AG04450 (cell line): ENCODE results near the gene KATNA1. TPM values are rescaled to one million over a fixed set of nuclear protein-coding genes. Genes with fewer than 3 reads are reported as not detected.
"Not testable (repeated sequence)": the region's sequence is repeated elsewhere in the genome, so short reads cannot be mapped to it uniquely, and the experiment has no call there.

Experiments
- CTCF ChIA-PET: fragments of 300-600, 350-600 bp; formaldehyde crosslinking; extraction: SDS; loops from one replicate; lab custom pipeline; 2022; ENCODE audit warnings: antibody characterized with exemption, inconsistent platforms; lab: Charles Lee
- POLR2A ChIA-PET: fragments of 350-600 bp; formaldehyde crosslinking; extraction: SDS; loops from one replicate; lab custom pipeline; 2021; ENCODE audit warnings: antibody characterized with exemption, inconsistent platforms; lab: Yijun Ruan, JAX
- DNase-seq: peaks from one replicate; pipeline ENCODE4 v3.0.0-alpha.2; 2011; ENCODE audit warnings: low read depth, low spot score
- H3K27ac ChIP-seq: one replicate; pipeline ENCODE4 v1.5.1; 2012; ENCODE audit warnings: low read depth, low read length, control low read depth
- H3K27me3 ChIP-seq: one replicate; pipeline ENCODE4 v1.6.0; 2012; ENCODE audit warnings: low read length; ENCODE audit not compliant: control insufficient read depth, insufficient read depth
- H3K4me3 ChIP-seq: 2 replicates; pipeline ENCODE4 v1.5.1; 2011; ENCODE audit warnings: mild to moderate bottlenecking, low read depth, low read length, control low read depth
- H3K9me3 ChIP-seq: 2 replicates; pipeline ENCODE4 v1.5.1; 2012; ENCODE audit warnings: low read length; ENCODE audit not compliant: control insufficient read depth, insufficient read depth
- CTCF ChIP-seq: IDR thresholded peaks from 2 replicates; pipeline ENCODE4 v1.5.1; 2011; ENCODE audit warnings: low read depth, low read length, control low read depth, inconsistent platforms
- polyA plus RNA-seq: library from polyadenylated mRNA; depleted of rRNA; stranded (reverse); fragments of >200 nt; gene quantifications from 2 replicates; pipeline ENCODE4 v1.2.3, GENCODE V29; 2011

Gene KATNA1
- polyA plus RNA-seq, 1 experiment = 37.4 TPM

GRCh38 chr6:149686230-149686629 lies 37.7 kb upstream of the KATNA1 start:
- POLR2A ChIA-PET = no interaction called here
- CTCF ChIA-PET = interaction anchor here (0.6 kb wide), 1 partner anchor 254 kb away, joined by 3 read pairs; no protein-coding TSS in a partner anchor
- TF ChIP-seq CTCF = no peak
- H3K27ac ChIP-seq = no peak overlapping the region
- H3K9me3 ChIP-seq = no peaks in the 10 kb centered on the region
- DNase-seq = no peak
- H3K4me3 ChIP-seq = no peak overlapping the region
- H3K27me3 ChIP-seq = no peaks in the 10 kb centered on the region

GRCh38 chr6:149683256-149683859 lies 34.8 kb upstream of the KATNA1 start:
- POLR2A ChIA-PET = interaction anchor here (0.9 kb wide), 1 partner anchor 34 kb away, joined by 3 read pairs; the partner anchor contains the start of gene LATS1
- CTCF ChIA-PET = no interaction called here
- Histone ChIP-seq H3K27ac (no peak overlapping the region), H3K9me3 (no peaks in the 10 kb centered on the region), H3K4me3 (no peak overlapping the region), H3K27me3 (no peaks in the 10 kb centered on the region)
- DNase-seq = no peak
- TF ChIP-seq CTCF = no peak

- CTCF ChIA-PET, POLR2A ChIA-PET, H3K4me3 ChIP-seq, H3K27ac ChIP-seq, H3K27me3 ChIP-seq, H3K9me3 ChIP-seq, DNase-seq: not testable (repeated sequence)
These were observed 33.3 kb upstream of the KATNA1 start for GRCh38 chr6:149681845-149682244.

- CTCF ChIA-PET = no interaction called here
- H3K27me3 ChIP-seq = no peaks in the 10 kb centered on the region
- no peak overlapping the region for H3K4me3 ChIP-seq
- DNase-seq = no peak
- TF ChIP-seq CTCF = no peak
- no peak overlapping the region for H3K27ac ChIP-seq
- no peaks in the 10 kb centered on the region for H3K9me3 ChIP-seq
- POLR2A ChIA-PET = no interaction called here
These were observed 32.7 kb upstream of the KATNA1 start for GRCh38 chr6:149681209-149681608.

GRCh38 chr6:149680503-149680902 lies 32.0 kb upstream of the KATNA1 start:
- H3K27ac ChIP-seq = no peak overlapping the region
- H3K9me3 ChIP-seq = no peaks in the 10 kb centered on the region
- no peak for DNase-seq
- H3K4me3 ChIP-seq = no peak overlapping the region
- CTCF ChIA-PET = no interaction called here
- H3K27me3 ChIP-seq = no peaks in the 10 kb centered on the region
- POLR2A ChIA-PET = interaction anchor here (0.6 kb wide), 1 partner anchor 16 kb away, joined by 7 read pairs; no protein-coding TSS in a partner anchor
- TF ChIP-seq CTCF = no peak

GRCh38 chr6:149672265-149672664 lies 23.8 kb upstream of the KATNA1 start:
- H3K4me3 ChIP-seq, H3K9me3 ChIP-seq, DNase-seq, POLR2A ChIA-PET, H3K27ac ChIP-seq, H3K27me3 ChIP-seq: not testable (repeated sequence)
- CTCF ChIA-PET = interaction anchor here (1.5 kb wide), 1 partner anchor 12 kb away, joined by 4 read pairs; no protein-coding TSS in a partner anchor
